ENCODE measurements around the gene U2AF2.

GRCh38 chr19:55683449-55684261 is 28.8 kb downstream of the U2AF2 start:
- TF ChIP-seq CEBPB (IDR thresholded peaks at IDR 0.05; ENCODE audit: low read depth, low read length) (no peak), ELK1 (IDR thresholded peaks at IDR 0.05; ENCODE audit: borderline replicate concordance, low read depth, low read length) (no peak), USF2 (IDR thresholded peaks at IDR 0.05; ENCODE audit: low read depth, low read length) (no peak), RAD21 (IDR thresholded peaks at IDR 0.05; ENCODE audit: low read length) (no peak), CTCF (conservative IDR thresholded peaks at IDR 0.05; ENCODE audit: low read depth, low read length) (no peak), MXI1 (IDR thresholded peaks at IDR 0.05; ENCODE audit: borderline replicate concordance, low read depth, low read length) (no peak), RCOR1 (IDR thresholded peaks at IDR 0.05; ENCODE audit: insufficient replicate concordance, low read length) (no peak), POLR2A (IDR thresholded peaks at IDR 0.05; ENCODE audit: low read depth, low read length) (no peak), MAFK (IDR thresholded peaks at IDR 0.05; ENCODE audit: low read depth, low read length) (no peak), SMC3 (IDR thresholded peaks at IDR 0.05; ENCODE audit: low read depth, low read length) (no peak), BHLHE40 (IDR thresholded peaks at IDR 0.05; ENCODE audit: low read depth, low read length) (no peak)
